ENCODE measurements around the gene DHX30.

DNA sequence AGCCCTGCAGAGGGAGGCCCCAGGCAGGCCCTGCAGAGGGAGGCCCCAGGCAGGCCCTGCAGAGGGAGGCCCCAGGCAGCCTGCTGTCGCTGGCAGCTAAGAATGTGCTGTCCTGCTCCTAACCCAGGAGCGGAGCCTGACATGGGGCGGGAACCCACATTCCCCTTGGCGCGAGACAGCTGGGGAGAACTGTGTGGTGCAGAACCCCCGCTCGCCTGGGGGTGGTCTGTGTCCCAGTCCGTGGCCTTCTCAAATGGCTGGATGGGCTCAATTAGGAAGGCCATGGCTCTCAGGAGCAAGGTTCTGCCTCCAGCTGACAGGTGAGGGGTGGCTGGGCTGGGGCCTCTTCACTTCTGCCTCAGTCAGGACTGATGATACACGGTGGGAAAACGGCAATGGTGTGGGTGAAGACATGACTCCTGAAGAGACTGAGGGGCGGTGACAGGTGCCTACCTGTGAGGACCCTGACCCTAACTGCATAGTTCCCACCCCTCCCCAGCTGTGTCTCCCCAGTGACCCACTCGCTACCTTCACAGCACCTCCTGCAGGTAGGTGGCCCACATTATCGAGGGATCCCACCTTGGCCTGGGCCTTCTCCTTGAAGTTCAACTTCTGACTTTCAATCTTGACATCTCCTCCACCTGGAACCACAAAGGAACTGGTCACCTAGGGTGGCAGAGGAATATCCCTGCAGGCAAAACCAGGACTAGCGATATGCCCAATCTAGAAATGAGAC is 52.0 kb downstream of the DHX30 start:
- TF ChIP-seq, protein P1, sequence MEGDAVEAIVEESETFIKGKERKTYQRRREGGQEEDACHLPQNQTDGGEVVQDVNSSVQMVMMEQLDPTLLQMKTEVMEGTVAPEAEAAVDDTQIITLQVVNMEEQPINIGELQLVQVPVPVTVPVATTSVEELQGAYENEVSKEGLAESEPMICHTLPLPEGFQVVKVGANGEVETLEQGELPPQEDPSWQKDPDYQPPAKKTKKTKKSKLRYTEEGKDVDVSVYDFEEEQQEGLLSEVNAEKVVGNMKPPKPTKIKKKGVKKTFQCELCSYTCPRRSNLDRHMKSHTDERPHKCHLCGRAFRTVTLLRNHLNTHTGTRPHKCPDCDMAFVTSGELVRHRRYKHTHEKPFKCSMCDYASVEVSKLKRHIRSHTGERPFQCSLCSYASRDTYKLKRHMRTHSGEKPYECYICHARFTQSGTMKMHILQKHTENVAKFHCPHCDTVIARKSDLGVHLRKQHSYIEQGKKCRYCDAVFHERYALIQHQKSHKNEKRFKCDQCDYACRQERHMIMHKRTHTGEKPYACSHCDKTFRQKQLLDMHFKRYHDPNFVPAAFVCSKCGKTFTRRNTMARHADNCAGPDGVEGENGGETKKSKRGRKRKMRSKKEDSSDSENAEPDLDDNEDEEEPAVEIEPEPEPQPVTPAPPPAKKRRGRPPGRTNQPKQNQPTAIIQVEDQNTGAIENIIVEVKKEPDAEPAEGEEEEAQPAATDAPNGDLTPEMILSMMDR (IDR thresholded peaks at IDR 0.05) = no peak
- no peak for TF ChIP-seq POLR2A (IDR thresholded peaks at IDR 0.05)

All from transverse colon (tissue), 3 donors.